ENCODE data around the gene MED25. TPM values are rescaled to one million over a fixed set of nuclear protein-coding genes. Genes with fewer than 3 reads are reported as not detected.
A peak's percentile ranks its signal among the peaks of the same experiment; 100 is the strongest.

The MED25 gene
- total and polyA plus RNA-seq, 4 donors: 42.6 to 75.2 (median 48.1) TPM

- no peak overlapping the region for H3K27ac ChIP-seq (ENCODE audit: low read depth in 1 of 2, low read length in 1 of 2)
- ATAC-seq (ENCODE audit: insufficient read depth, low FRiP score) (no peak), DNase-seq (no peak)
- H3K9ac ChIP-seq (ENCODE audit: insufficient read depth in 1 of 2, low read length in 2 of 2): no peak overlapping the region
- H3K4me1 ChIP-seq (ENCODE audit: control insufficient read depth in 5 of 5, insufficient read depth in 5 of 5, low read length in 5 of 5): peaks cover 0 to 30% (median 10%) of the 10 kb centered on the region in 5 donors
- H3K27me3 ChIP-seq (ENCODE audit: control insufficient read depth in 3 of 3, insufficient read depth in 3 of 3, low read length in 2 of 3): no peaks in the 10 kb centered on the region
- H3K36me3 ChIP-seq (ENCODE audit: control insufficient read depth in 4 of 4, insufficient read depth in 4 of 4, low read length in 4 of 4): peaks cover 0 to 10% (median 6%) of the 10 kb centered on the region in 4 donors
- no peak for TF ChIP-seq CTCF (IDR thresholded peaks at IDR 0.05; ENCODE audit: control extremely low read depth, extremely low read depth)
- H3K9me3 ChIP-seq (ENCODE audit: control insufficient read depth in 4 of 4, insufficient read depth in 3 of 4, low read length in 3 of 4): no peaks in the 10 kb centered on the region
- 91 to 97% methylated on average over 10 of the region's 10 CpGs for WGBS, 2 donors
- no peak overlapping the region for H3K4me3 ChIP-seq
These were observed 55.7 kb downstream of the MED25 start for GRCh38 chr19:49873834-49874233.

- H3K27me3 ChIP-seq (ENCODE audit: control insufficient read depth in 3 of 3, insufficient read depth in 3 of 3, low read length in 2 of 3): no peaks in the 10 kb centered on the region
- H3K27ac ChIP-seq (ENCODE audit: low read depth in 1 of 2, low read length in 1 of 2): peak overlapping the region in 1 of 2 donors; percentile 4
- no peak for DNase-seq
- H3K36me3 ChIP-seq (ENCODE audit: control insufficient read depth in 4 of 4, insufficient read depth in 4 of 4, low read length in 4 of 4): peaks cover 0 to 13% (median 12%) of the 10 kb centered on the region in 4 donors
- WGBS, 2 donors: 94 to 98% methylated on average over 11 of the region's 11 CpGs
- peaks cover 0 to 28% (median 10%) of the 10 kb centered on the region in 5 donors for H3K4me1 ChIP-seq (ENCODE audit: control insufficient read depth in 5 of 5, insufficient read depth in 5 of 5, low read length in 5 of 5)
- H3K4me3 ChIP-seq: no peak overlapping the region
- ATAC-seq (ENCODE audit: insufficient read depth, low FRiP score): no peak
- no peak overlapping the region for H3K9ac ChIP-seq (ENCODE audit: insufficient read depth in 1 of 2, low read length in 2 of 2)
- no peaks in the 10 kb centered on the region for H3K9me3 ChIP-seq (ENCODE audit: control insufficient read depth in 4 of 4, insufficient read depth in 3 of 4, low read length in 3 of 4)
- no peak for TF ChIP-seq CTCF (IDR thresholded peaks at IDR 0.05; ENCODE audit: control extremely low read depth, extremely low read depth)
These were observed 56.5 kb downstream of the MED25 start for GRCh38 chr19:49874503-49875157.

DNA sequence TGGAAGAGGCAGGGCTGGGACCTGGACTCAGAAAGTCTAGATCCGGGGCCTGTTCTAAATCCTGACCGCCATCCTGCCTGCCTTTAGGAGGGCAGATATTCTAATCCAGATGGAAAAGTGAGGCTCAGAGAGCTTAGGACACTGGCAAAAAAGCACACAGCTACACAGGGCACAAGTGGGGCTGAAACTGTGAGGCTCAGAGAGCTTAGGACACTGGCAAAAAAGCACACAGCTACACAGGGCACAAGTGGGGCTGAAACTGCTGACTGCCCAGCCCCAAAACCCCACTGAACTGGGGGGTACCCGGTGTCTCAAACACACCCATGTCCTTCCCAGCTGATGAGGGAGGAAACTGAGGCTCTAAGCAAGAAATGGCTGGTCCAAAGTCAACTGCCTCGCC is 57.1 kb downstream of the MED25 start:
- DNase-seq (no peak), ATAC-seq (ENCODE audit: insufficient read depth, low FRiP score) (no peak)
- WGBS, 2 donors: 89 to 98% methylated on average over 4 of the region's 4 CpGs
- H3K4me1 ChIP-seq (ENCODE audit: control insufficient read depth in 5 of 5, insufficient read depth in 5 of 5, low read length in 5 of 5): peaks cover 0 to 24% (median 9%) of the 10 kb centered on the region in 5 donors
- H3K9me3 ChIP-seq (ENCODE audit: control insufficient read depth in 4 of 4, insufficient read depth in 3 of 4, low read length in 3 of 4): no peaks in the 10 kb centered on the region
- H3K9ac ChIP-seq (ENCODE audit: insufficient read depth in 1 of 2, low read length in 2 of 2): peak overlapping the region in 1 of 2 donors; percentile 99
- peaks cover 0 to 16% (median 14%) of the 10 kb centered on the region in 4 donors for H3K36me3 ChIP-seq (ENCODE audit: control insufficient read depth in 4 of 4, insufficient read depth in 4 of 4, low read length in 4 of 4)
- TF ChIP-seq CTCF (IDR thresholded peaks at IDR 0.05; ENCODE audit: control extremely low read depth, extremely low read depth): no peak
- no peak overlapping the region for H3K4me3 ChIP-seq
- no peaks in the 10 kb centered on the region for H3K27me3 ChIP-seq (ENCODE audit: control insufficient read depth in 3 of 3, insufficient read depth in 3 of 3, low read length in 2 of 3)
- no peak overlapping the region for H3K27ac ChIP-seq (ENCODE audit: low read depth in 1 of 2, low read length in 1 of 2)
